Fibroblast of lung (primary cell): Measurements from ENCODE around the gene COL8A2. TPM values are rescaled to one million over a fixed set of nuclear protein-coding genes. Genes with fewer than 3 reads are reported as not detected.

Source experiments
- DNase-seq, 2 donors: peaks; one replicate each; pipeline versions ENCODE4 v3.0.0 to v3.0.0-alpha.2; 2010; ENCODE audit warnings: low read depth in 2 of 2
- H2AFZ ChIP-seq: 2 replicates; pipeline ENCODE4 v1.5.1; 2012; ENCODE audit warnings: low read length, control low read depth, inconsistent platforms
- H3K27ac ChIP-seq: 2 replicates; pipeline ENCODE4 v1.5.1; 2011; ENCODE audit warnings: low read length, control low read depth; ENCODE audit not compliant: insufficient read depth
- H3K27me3 ChIP-seq: 2 replicates; pipeline ENCODE4 v1.5.1; 2011; ENCODE audit warnings: mild to moderate bottlenecking, low read length; ENCODE audit not compliant: control insufficient read depth, insufficient read depth
- H3K36me3 ChIP-seq: 2 replicates; pipeline ENCODE4 v1.5.1; 2011; ENCODE audit warnings: low read length; ENCODE audit not compliant: control insufficient read depth, insufficient read depth
- H3K4me1 ChIP-seq: 2 replicates; pipeline ENCODE4 v1.5.1; 2011; ENCODE audit warnings: low read length; ENCODE audit not compliant: control insufficient read depth, insufficient read depth; ENCODE audit errors: extremely low read depth
- H3K4me2 ChIP-seq: 2 replicates; pipeline ENCODE4 v1.5.1; 2011; ENCODE audit warnings: low read length, control low read depth; ENCODE audit not compliant: insufficient read depth; ENCODE audit errors: extremely low read depth
- H3K4me3 ChIP-seq, 4 experiments: fragments of 200-600 bp in 1 of 4; sonication (generic) in 1 of 4; replicated peaks in 1 of 4; 2 replicates each; pipeline ENCODE4 v1.5.1; 2011 to 2016; ENCODE audit warnings: low read length in 4 of 4, low read depth in 3 of 4, mild to moderate bottlenecking in 3 of 4, control low read depth in 2 of 4, inconsistent platforms in 1 of 4, mixed read lengths in 1 of 4; ENCODE audit not compliant: insufficient read depth in 1 of 4; ENCODE audit errors: control extremely low read depth in 1 of 4
- H3K79me2 ChIP-seq: 2 replicates; pipeline ENCODE4 v1.5.1; 2012; ENCODE audit warnings: mild to moderate bottlenecking, low read length, inconsistent platforms; ENCODE audit not compliant: control insufficient read depth, insufficient read depth
- H3K9ac ChIP-seq: 2 replicates; pipeline ENCODE4 v1.5.1; 2011; ENCODE audit warnings: mild to moderate bottlenecking, low read length, control low read depth; ENCODE audit not compliant: insufficient read depth
- H3K9me3 ChIP-seq: 2 replicates; pipeline ENCODE4 v1.5.1; 2012; ENCODE audit warnings: low read depth, low read length; ENCODE audit not compliant: control insufficient read depth, insufficient read depth
- H4K20me1 ChIP-seq: 2 replicates; pipeline ENCODE4 v1.5.1; 2011; ENCODE audit warnings: low read length; ENCODE audit not compliant: control insufficient read depth, insufficient read depth; ENCODE audit errors: extremely low read depth
- CTCF ChIP-seq, 2 donors: IDR thresholded peaks in 1 of 2; conservative IDR thresholded peaks in 1 of 2; 1 replicate in 1 of 2; 2 replicates in 1 of 2; pipeline ENCODE4 v1.5.1; 2011 to 2012; ENCODE audit warnings: low read length in 2 of 2, control low read depth in 1 of 2, inconsistent platforms in 1 of 2, low read depth in 1 of 2, mild to moderate bottlenecking in 1 of 2
- EZH2 ChIP-seq: IDR thresholded peaks from 2 replicates; pipeline ENCODE4 v1.5.1; 2012; ENCODE audit warnings: low read length, control low read depth, mild to moderate bottlenecking; ENCODE audit errors: missing control alignments
- polyA plus RNA-seq, 2 donors: library from polyadenylated mRNA; depleted of rRNA in 1 of 2; stranded (reverse) in 1 of 2; unstranded in 1 of 2; fragments of >200 nt; gene quantifications; 2 replicates each; pipeline ENCODE4 v1.2.1, GENCODE V29; 2011 to 2012; ENCODE audit warnings: missing spikeins in 1 of 2
- total RNA-seq: library from RNA; depleted of rRNA; stranded (reverse); fragments of >200 nt; gene quantifications from 2 replicates; pipeline ENCODE4 v1.2.1, GENCODE V29; 2014

COL8A2 gene
- total and polyA plus RNA-seq, 2 donors (not counting 1 experiment from before 2014, with no cell fraction given): 2.9 to 31.0 TPM

- Histone ChIP-seq H3K4me1 (peaks cover 15% of the 10 kb centered on the region), H2AFZ (no peak overlapping the region), H3K9me3 (no peaks in the 10 kb centered on the region), H3K4me2 (no peak overlapping the region), H3K36me3 (no peaks in the 10 kb centered on the region), H4K20me1 (no peaks in the 10 kb centered on the region), H3K27me3 (no peaks in the 10 kb centered on the region), H3K79me2 (no peaks in the 10 kb centered on the region), H3K9ac (no peak overlapping the region), H3K27ac (no peak overlapping the region), H3K4me3 (no peak overlapping the region)
- TF ChIP-seq CTCF (conservative IDR thresholded peaks at IDR 0.05 in 1 of 2, IDR thresholded peaks at IDR 0.05 in 1 of 2; ENCODE audit: low read depth in 1 of 2, low read length in 2 of 2) (no peak), EZH2 (no peak)
- no peak for DNase-seq
These were observed 7.0 kb upstream of the COL8A2 start for GRCh38 chr1:36132029-36132428.

GRCh38 chr1:36128905-36129206, 3.8 kb upstream of the COL8A2 start:
- Histone ChIP-seq H2AFZ (no peak overlapping the region), H3K4me3 (no peak overlapping the region), H3K4me2 (no peak overlapping the region), H3K27me3 (peaks cover 3% of the 10 kb centered on the region), H3K27ac (no peak overlapping the region), H3K4me1 (peaks cover 2% of the 10 kb centered on the region), H3K9me3 (no peaks in the 10 kb centered on the region), H3K9ac (no peak overlapping the region), H3K36me3 (no peaks in the 10 kb centered on the region), H3K79me2 (no peaks in the 10 kb centered on the region), H4K20me1 (no peaks in the 10 kb centered on the region)
- no peak for DNase-seq
- TF ChIP-seq EZH2 (no peak), CTCF (conservative IDR thresholded peaks at IDR 0.05 in 1 of 2, IDR thresholded peaks at IDR 0.05 in 1 of 2; ENCODE audit: low read depth in 1 of 2, low read length in 2 of 2) (no peak)

GRCh38 chr1:36128126-36128904, 3.3 kb upstream of the COL8A2 start:
- no peak overlapping the region for H3K27ac ChIP-seq
- no peak overlapping the region for H2AFZ ChIP-seq
- no peaks in the 10 kb centered on the region for H3K36me3 ChIP-seq
- H3K9me3 ChIP-seq: no peaks in the 10 kb centered on the region
- peaks cover 3% of the 10 kb centered on the region for H3K27me3 ChIP-seq
- peaks cover 1% of the 10 kb centered on the region for H3K4me1 ChIP-seq
- no peaks in the 10 kb centered on the region for H4K20me1 ChIP-seq
- TF ChIP-seq EZH2: no peak
- TF ChIP-seq CTCF (conservative IDR thresholded peaks at IDR 0.05 in 1 of 2, IDR thresholded peaks at IDR 0.05 in 1 of 2; ENCODE audit: low read depth in 1 of 2, low read length in 2 of 2): no peak
- no peak overlapping the region for H3K4me3 ChIP-seq
- H3K4me2 ChIP-seq: no peak overlapping the region
- H3K79me2 ChIP-seq: no peaks in the 10 kb centered on the region
- H3K9ac ChIP-seq: no peak overlapping the region
- peak in 1 of 2 donors; percentile 90 for DNase-seq
